DOHH2 (cell line): ENCODE measurements around the gene CDK15.

ENCODE experiments used
- CTCF ChIP-seq: fragments of 200-600 bp; sonication (generic); IDR thresholded peaks from one replicate; pipeline ENCODE4 v1.5.1; 2014; ENCODE audit warnings: antibody characterized with exemption, mild to moderate bottlenecking, low read depth, low read length; ENCODE audit not compliant: poor library complexity, severe bottlenecking
- EZH2phosphoT487 ChIP-seq: fragments of 200-600 bp; sonication (generic); IDR thresholded peaks from 2 replicates; pipeline ENCODE4 v1.6.1; 2017; ENCODE audit warnings: borderline replicate concordance, mild to moderate bottlenecking, antibody characterized with exemption, low read length, moderate library complexity, mixed read lengths

- peak; percentile 69 for TF ChIP-seq CTCF
- TF ChIP-seq EZH2phosphoT487: no peak
Observed at GRCh38 chr2:201860636-201861066, 54.3 kb downstream of the CDK15 start.
